Coronary artery (tissue), 2 donors: Measurements from ENCODE around the gene SNRNP27.

ENCODE experiments used
- DNase-seq: peaks from one replicate; pipeline ENCODE4 v3.0.0-alpha.2; 2017; ENCODE audit warnings: low spot score
- H3K27ac ChIP-seq, 2 donors: fragments of 200-600 bp; sonication (generic); one replicate each; pipeline ENCODE4 v1.5.1; 2016 to 2019
- H3K4me3 ChIP-seq: fragments of 200-600 bp; sonication (generic); 2 replicates; pipeline ENCODE4 v1.5.1; 2016; ENCODE audit warnings: mild to moderate bottlenecking, moderate library complexity
- TF ChIP-seq, protein P1 (sequence below): fragments of 200-600 bp; sonication (generic); IDR thresholded peaks from one replicate; pipeline ENCODE4 v1.5.1; 2019; ENCODE audit warnings: antibody characterized with exemption

The SNRNP27 gene

GRCh38 chr2:69943000-69943842, 49.5 kb downstream of the SNRNP27 start:
- H3K4me3 ChIP-seq = no peak overlapping the region
- no peak for DNase-seq
- no peak overlapping the region for H3K27ac ChIP-seq
- TF ChIP-seq, protein P1, sequence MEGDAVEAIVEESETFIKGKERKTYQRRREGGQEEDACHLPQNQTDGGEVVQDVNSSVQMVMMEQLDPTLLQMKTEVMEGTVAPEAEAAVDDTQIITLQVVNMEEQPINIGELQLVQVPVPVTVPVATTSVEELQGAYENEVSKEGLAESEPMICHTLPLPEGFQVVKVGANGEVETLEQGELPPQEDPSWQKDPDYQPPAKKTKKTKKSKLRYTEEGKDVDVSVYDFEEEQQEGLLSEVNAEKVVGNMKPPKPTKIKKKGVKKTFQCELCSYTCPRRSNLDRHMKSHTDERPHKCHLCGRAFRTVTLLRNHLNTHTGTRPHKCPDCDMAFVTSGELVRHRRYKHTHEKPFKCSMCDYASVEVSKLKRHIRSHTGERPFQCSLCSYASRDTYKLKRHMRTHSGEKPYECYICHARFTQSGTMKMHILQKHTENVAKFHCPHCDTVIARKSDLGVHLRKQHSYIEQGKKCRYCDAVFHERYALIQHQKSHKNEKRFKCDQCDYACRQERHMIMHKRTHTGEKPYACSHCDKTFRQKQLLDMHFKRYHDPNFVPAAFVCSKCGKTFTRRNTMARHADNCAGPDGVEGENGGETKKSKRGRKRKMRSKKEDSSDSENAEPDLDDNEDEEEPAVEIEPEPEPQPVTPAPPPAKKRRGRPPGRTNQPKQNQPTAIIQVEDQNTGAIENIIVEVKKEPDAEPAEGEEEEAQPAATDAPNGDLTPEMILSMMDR = no peak

DNA sequence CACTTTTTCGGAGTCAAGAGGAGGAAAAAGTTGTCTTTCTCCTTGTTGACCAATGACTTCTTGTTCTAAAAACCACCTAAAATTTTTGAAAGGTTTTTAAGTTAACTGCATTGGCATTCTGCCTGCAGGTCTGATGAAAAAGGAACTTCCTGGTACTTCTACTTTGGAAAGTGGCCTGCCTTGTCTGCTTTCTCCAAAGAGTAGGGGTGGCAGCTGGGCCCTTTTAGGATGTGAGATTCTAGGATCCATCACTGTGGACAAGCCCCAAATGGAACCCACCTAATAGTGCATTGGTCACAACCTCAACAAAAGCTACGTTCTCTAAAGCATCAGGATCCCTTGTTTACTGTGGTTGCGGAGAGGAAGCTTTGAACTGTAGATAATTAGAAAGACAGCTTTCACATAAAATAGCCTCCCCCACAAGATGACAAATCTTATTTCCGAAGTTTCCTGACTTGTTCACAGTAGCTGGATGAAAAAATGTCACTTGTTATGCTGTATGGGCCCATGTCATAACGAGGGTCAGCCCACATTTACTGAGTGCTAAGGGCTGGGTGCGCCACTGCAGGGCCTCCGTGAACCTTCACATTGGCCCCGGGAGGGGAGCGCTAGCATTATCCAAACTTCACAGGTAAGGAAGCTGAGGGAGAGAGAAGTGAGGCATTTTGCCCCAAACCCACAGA, 50.2 kb downstream of the SNRNP27 start:
- Histone ChIP-seq H3K27ac (no peak overlapping the region), H3K4me3 (no peak overlapping the region)
- DNase-seq = no peak
- TF ChIP-seq, protein P1 = no peak

GRCh38 chr2:69944756-69945155, 51.0 kb downstream of the SNRNP27 start:
- Histone ChIP-seq H3K4me3 (no peak overlapping the region), H3K27ac (no peak overlapping the region)
- TF ChIP-seq, protein P1 = no peak
- DNase-seq = no peak

- H3K4me3 ChIP-seq = no peak overlapping the region
- no peak for DNase-seq
- H3K27ac ChIP-seq = no peak overlapping the region
These were observed 51.7 kb downstream of the SNRNP27 start for GRCh38 chr2:69945441-69945840.

DNA sequence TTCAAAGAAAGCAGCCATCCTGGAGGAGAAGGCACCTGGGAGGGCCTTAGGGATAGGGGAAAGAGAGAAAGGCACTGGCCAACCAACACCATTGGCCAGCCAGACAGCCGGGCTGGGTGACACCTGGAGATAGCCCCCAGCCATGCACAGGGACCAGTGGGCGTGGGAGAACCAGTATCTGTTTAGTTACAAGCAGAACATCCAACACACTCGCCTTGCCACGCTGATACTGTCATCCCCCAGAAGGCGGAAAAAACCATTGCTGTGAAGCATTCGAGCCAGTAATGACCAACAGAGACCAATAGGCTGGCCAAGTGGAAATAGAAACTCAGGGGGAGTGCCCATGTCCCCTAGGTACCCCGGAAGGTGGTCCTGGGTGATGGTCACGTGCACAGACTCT, 52.2 kb downstream of the SNRNP27 start:
- no peak overlapping the region for H3K27ac ChIP-seq
- DNase-seq = no peak
- no peak overlapping the region for H3K4me3 ChIP-seq
- TF ChIP-seq, protein P1 = no peak

More at GRCh38 chr2:69945441-69945840, 51.7 kb downstream of the SNRNP27 start:
- TF ChIP-seq, protein P1 = no peak

DNA sequence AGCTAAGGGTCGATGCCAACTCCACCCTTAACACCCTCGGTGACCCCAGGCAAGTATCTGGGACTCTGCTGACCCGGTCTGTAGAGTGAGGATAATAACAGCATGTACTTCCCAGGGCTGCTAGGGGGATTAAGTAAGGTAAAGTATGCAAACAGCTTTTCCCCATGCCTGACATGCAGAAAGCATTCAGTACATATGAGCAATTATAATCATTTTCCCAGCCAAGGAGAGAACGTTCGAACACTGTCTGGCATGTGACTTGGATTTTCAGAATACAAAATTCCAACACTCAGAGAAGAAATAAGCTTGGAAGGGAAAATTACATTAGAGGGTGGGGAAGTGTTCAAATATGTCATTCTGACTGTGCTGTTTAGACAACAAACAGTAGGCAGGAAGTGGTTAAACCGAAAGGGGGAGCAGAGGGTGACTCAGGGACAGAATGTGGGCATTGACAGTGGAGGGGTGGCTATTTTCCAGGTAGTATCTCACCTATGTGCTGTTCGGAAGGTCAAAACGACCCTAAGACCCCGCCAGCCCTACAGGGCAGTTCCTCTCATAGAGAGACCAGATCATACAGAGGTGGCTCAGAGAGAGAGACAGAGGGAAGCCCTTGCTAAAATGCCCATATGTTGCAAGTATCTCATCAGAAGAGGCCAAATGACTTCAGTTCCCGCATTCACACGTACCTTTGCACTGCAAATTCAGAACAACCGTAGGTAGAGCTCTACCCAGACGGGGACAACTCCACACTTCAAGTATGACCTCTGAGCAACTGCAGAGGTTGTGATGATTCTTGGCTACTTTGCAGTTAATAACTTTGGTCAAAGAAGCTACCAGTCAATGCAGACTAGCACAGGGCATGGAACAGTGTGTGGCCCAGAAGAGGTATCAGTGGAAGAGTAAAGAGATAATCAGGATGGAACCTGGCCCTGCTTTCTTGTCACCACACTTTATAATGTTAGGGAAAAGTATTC, 52.9 kb downstream of the SNRNP27 start:
- H3K27ac ChIP-seq = no peak overlapping the region
- no peak overlapping the region for H3K4me3 ChIP-seq
- no peak for DNase-seq
- TF ChIP-seq, protein P1 = no peak
